RWPE1 (cell line): Measurements from ENCODE around the gene NDUFS8.
A peak's percentile ranks its signal among the peaks of the same experiment; 100 is the strongest.

Experiments
- CTCF ChIA-PET: fragments of 350-600 bp; sonication (Branson Sonifier 250); formaldehyde crosslinking; extraction: SDS; loops from one replicate; lab custom pipeline; 2021; lab: Yijun Ruan, JAX
- POLR2A ChIA-PET: fragments of 400-600 bp; formaldehyde crosslinking; extraction: SDS; loops from one replicate; lab custom pipeline; 2020; ENCODE audit warnings: antibody characterized with exemption; ENCODE audit not compliant: low non-redundant PET; lab: Yijun Ruan, JAX
- DNase-seq: peaks from one replicate; pipeline ENCODE4 v3.0.0; 2012; ENCODE audit warnings: low spot score
- H3K27ac ChIP-seq: fragments of 450-650 bp; 2 replicates; pipeline ENCODE4 v1.5.1; 2017
- TF ChIP-seq, protein P1 (sequence below): fragments of 450-650 bp; conservative IDR thresholded peaks from 2 replicates; pipeline ENCODE4 v1.5.1; 2017; ENCODE audit warnings: low read depth, mild to moderate bottlenecking

NDUFS8 gene

DNA sequence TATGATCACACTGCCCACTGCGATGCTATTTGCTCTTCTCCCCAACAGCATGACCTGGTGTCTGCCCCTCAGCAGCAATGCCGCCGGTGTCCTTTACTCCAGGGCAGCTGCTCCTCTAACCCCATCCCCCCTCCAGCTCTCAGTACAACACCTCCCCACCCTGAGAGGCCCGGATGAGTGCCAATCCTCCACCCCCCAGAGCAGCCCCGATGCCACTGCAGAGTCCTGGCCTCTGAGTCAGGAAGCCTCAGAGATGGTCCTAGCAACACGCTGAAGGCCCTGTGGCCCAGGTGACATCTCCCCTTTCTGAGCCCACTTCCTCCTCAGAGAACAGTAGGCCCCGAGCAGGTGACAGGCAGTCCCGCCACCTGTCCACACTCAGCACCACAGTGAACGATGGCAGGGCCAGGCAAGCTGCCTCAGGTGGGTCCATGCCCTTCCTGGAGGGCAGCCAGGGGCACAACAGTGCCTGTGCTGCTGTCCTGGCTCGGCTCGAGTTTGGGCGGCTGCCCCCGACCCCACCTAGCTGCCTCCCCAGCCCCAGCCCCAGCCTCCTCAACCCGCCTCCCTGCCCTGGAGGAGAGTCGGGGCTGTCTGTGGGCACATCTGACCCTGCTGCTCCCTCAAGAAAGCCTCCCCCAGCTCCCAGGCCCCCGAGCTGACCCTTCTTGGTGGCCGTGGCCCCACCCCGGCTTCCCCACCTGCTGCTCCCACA is 3.9 kb upstream of the NDUFS8 start:
- POLR2A ChIA-PET: no interaction called here
- H3K27ac ChIP-seq: peak overlapping the region; percentile 82

GRCh38 chr11:68027667-68028066 is 2.8 kb upstream of the NDUFS8 start:
- ChIA-PET CTCF (interaction anchor here (0.5 kb wide), 1 partner anchor 496 kb away, joined by 3 read pairs; no protein-coding TSS in a partner anchor), POLR2A (no interaction called here)
- TF ChIP-seq, protein P1, sequence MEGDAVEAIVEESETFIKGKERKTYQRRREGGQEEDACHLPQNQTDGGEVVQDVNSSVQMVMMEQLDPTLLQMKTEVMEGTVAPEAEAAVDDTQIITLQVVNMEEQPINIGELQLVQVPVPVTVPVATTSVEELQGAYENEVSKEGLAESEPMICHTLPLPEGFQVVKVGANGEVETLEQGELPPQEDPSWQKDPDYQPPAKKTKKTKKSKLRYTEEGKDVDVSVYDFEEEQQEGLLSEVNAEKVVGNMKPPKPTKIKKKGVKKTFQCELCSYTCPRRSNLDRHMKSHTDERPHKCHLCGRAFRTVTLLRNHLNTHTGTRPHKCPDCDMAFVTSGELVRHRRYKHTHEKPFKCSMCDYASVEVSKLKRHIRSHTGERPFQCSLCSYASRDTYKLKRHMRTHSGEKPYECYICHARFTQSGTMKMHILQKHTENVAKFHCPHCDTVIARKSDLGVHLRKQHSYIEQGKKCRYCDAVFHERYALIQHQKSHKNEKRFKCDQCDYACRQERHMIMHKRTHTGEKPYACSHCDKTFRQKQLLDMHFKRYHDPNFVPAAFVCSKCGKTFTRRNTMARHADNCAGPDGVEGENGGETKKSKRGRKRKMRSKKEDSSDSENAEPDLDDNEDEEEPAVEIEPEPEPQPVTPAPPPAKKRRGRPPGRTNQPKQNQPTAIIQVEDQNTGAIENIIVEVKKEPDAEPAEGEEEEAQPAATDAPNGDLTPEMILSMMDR: no peak
- peak overlapping the region; percentile 82 for H3K27ac ChIP-seq
- DNase-seq: no peak

More for the DNA sequence above, 3.9 kb upstream of the NDUFS8 start:
- DNase-seq: no peak
- CTCF ChIA-PET: interaction anchor here (0.8 kb wide), 1 partner anchor 33 kb away, joined by 3 read pairs; no protein-coding TSS in a partner anchor
- TF ChIP-seq, protein P1: no peak

GRCh38 chr11:68028802-68029545 is 1.5 kb upstream of the NDUFS8 start:
- TF ChIP-seq, protein P1: no peak
- DNase-seq: no peak
- ChIA-PET POLR2A (interaction anchor here (0.7 to 0.9 kb wide), 2 partner anchors 16 to 82 kb away, joined by 4 to 7 read pairs; no protein-coding TSS in a partner anchor), CTCF (interaction anchor here (1.2 kb wide), 1 partner anchor 13 kb away, joined by 3 read pairs; no protein-coding TSS in a partner anchor)
- H3K27ac ChIP-seq: peak overlapping the region; percentile 82

DNA sequence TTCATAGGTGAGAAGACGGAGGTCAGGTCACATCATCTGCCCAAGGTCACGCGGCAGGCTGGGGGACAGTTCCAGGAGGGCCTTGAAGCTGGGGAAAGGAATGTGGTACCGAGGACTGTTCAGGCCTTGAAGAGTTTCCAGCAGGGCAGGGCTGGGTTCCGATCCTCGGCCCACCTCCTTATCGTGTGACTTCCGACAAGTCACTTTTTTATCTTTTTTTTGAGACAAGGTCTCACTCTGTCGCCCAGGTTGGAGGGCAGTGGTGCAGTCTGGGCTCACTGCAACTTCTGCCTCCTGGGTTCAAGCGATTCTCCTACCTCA is 623 bp downstream of the NDUFS8 start:
- TF ChIP-seq, protein P1: no peak
- ChIA-PET POLR2A (no interaction called here), CTCF (interaction anchor here (0.7 kb wide), 1 partner anchor 10 kb away, joined by 3 read pairs; no protein-coding TSS in a partner anchor)
- peak overlapping the region; percentile 82 for H3K27ac ChIP-seq
- DNase-seq: no peak

- no peak for DNase-seq
- POLR2A ChIA-PET: no interaction called here
- CTCF ChIA-PET: interaction anchor here (0.6 to 0.7 kb wide), 2 partner anchors 13 to 177 kb away, joined by 3 read pairs; no protein-coding TSS in a partner anchor
- peak overlapping the region; percentile 82 for H3K27ac ChIP-seq
- TF ChIP-seq, protein P1: no peak
Measured at GRCh38 chr11:68032003-68032402, 1.5 kb downstream of the NDUFS8 start.

GRCh38 chr11:68032997-68033707 is 2.7 kb downstream of the NDUFS8 start:
- POLR2A ChIA-PET: no interaction called here
- CTCF ChIA-PET: interaction anchor here (0.6 kb wide), 1 partner anchor 21 kb away, joined by 3 read pairs; no protein-coding TSS in a partner anchor
- no peak for DNase-seq
- peak overlapping the region; percentile 82 for H3K27ac ChIP-seq
- TF ChIP-seq, protein P1: no peak
